GM23338 (cell line): ENCODE results near the gene DDX27. TPM values are rescaled to one million over a fixed set of nuclear protein-coding genes. Genes with fewer than 3 reads are reported as not detected.

ENCODE experiments used
- CREB1 ChIP-seq: fragments of 250-450 bp; sonication (Bioruptor Pico); IDR thresholded peaks from 2 replicates; pipeline ENCODE4 v1.5.0; 2020; ENCODE audit warnings: low read depth, mild to moderate bottlenecking, moderate library complexity
- CTCF ChIP-seq, 2 experiments: fragments of 200-600 bp in 1 of 2; sonication (generic) in 1 of 2; conservative IDR thresholded peaks; 2 replicates each; pipeline versions ENCODE4 v1.5.1 to v1.6.1; 2016 to 2017; ENCODE audit warnings: antibody characterized with exemption in 2 of 2, low read depth in 2 of 2, mild to moderate bottlenecking in 2 of 2, moderate library complexity in 1 of 2
- JUNB ChIP-seq: IDR thresholded peaks from one replicate; pipeline ENCODE4 v1.6.1; 2016; ENCODE audit warnings: antibody characterized with exemption; ENCODE audit not compliant: unreplicated experiment
- NANOG ChIP-seq: IDR thresholded peaks from 2 replicates; pipeline ENCODE4 v1.6.1; 2016; ENCODE audit warnings: antibody characterized with exemption, borderline replicate concordance
- ZNF114 ChIP-seq: fragments of 250-450 bp; sonication (Bioruptor Pico); IDR thresholded peaks from 2 replicates; pipeline ENCODE4 v1.5.0; 2020; ENCODE audit warnings: mild to moderate bottlenecking, moderate library complexity
- ZNF331 ChIP-seq: fragments of 250-450 bp; sonication (Bioruptor Pico); IDR thresholded peaks from 2 replicates; pipeline ENCODE4 v1.5.0; 2020; ENCODE audit warnings: low read depth, mild to moderate bottlenecking, moderate library complexity
- ZNF462 ChIP-seq: fragments of 250-450 bp; sonication (Bioruptor Pico); IDR thresholded peaks from 2 replicates; pipeline ENCODE4 v1.5.0; 2020; ENCODE audit warnings: mild to moderate bottlenecking, moderate library complexity
- polyA plus RNA-seq: library from polyadenylated mRNA; unstranded; fragments of >200 nt; fragmentation: Nextera tagmentation; extraction: Ambion mirVana; gene quantifications from 2 replicates; pipeline ENCODE4 v1.2.1, GENCODE V29; 2016
- total RNA-seq: library from RNA; depleted of rRNA; stranded (reverse); fragments of >200 nt; shearing (Covaris generic); gene quantifications from 2 replicates; pipeline ENCODE4 v1.2.3, GENCODE V29; 2014

Gene DDX27
- total and polyA plus RNA-seq, 2 experiments from 2014 or later = 53.3 to 81.3 TPM

- no peak for TF ChIP-seq ZNF462 (CRISPR knock-in tag)
- TF ChIP-seq ZNF114 = no peak
- no peak for TF ChIP-seq CTCF (conservative IDR thresholded peaks at IDR 0.05; ENCODE audit: low read depth in 2 of 2)
- TF ChIP-seq NANOG = no peak
- TF ChIP-seq JUNB = no peak
- TF ChIP-seq ZNF331 (CRISPR knock-in tag) = no peak
- no peak for TF ChIP-seq CREB1 (CRISPR knock-in tag)
These were observed 56.4 kb downstream of the DDX27 start (continued) for GRCh38 chr20:49275636-49276035.
